Panc1 (cell line): Measurements from ENCODE around the gene ICAM4.

Experiments used
- CTCF ChIP-seq: fragments of 450-650 bp; IDR thresholded peaks from 2 replicates; pipeline ENCODE4 v1.5.1; 2017; ENCODE audit warnings: mild to moderate bottlenecking
- REST ChIP-seq, 2 experiments: IDR thresholded peaks; 2 replicates each; pipeline ENCODE4 v1.6.1; 2011 to 2012; ENCODE audit warnings: low read depth in 2 of 2, control low read depth in 1 of 2, low read length in 1 of 2, mild to moderate bottlenecking in 1 of 2, moderate library complexity in 1 of 2; ENCODE audit not compliant: insufficient read depth in 1 of 2
- TCF7L2 ChIP-seq: IDR thresholded peaks from 2 replicates; pipeline ENCODE4 v1.6.1; 2011; ENCODE audit warnings: mild to moderate bottlenecking, low read depth, low read length, inconsistent platforms

GRCh38 chr19:10289167-10289835 is 2.5 kb downstream of the ICAM4 start:
- TF ChIP-seq TCF7L2 (no peak), CTCF (no peak), REST (IDR thresholded peaks at IDR 0.05; ENCODE audit: insufficient read depth in 1 of 2, low read depth in 2 of 2, low read length in 1 of 2) (no peak)
